HepG2 (cell line): ENCODE results near the gene ARRDC4. TPM values are rescaled to one million over a fixed set of nuclear protein-coding genes. Genes with fewer than 3 reads are reported as not detected.

Experiments
- AGO1 ChIP-seq: fragments of 200-400 bp; formaldehyde crosslinking; IDR thresholded peaks from 2 replicates; pipeline ENCODE4 v1.6.1; 2017; ENCODE audit warnings: mild to moderate bottlenecking, low read depth, low read length, moderate library complexity; ENCODE audit not compliant: poor library complexity, severe bottlenecking
- KAT7 ChIP-seq: IDR thresholded peaks from 2 replicates; pipeline ENCODE4 v1.6.1; 2018; ENCODE audit warnings: borderline replicate concordance, missing compliant biosample characterization
- MED13 ChIP-seq: sonication (generic); formaldehyde crosslinking; IDR thresholded peaks from 2 replicates; pipeline ENCODE4 v1.5.0; 2020; ENCODE audit warnings: missing genetic modification reagents
- PCBP2 ChIP-seq: fragments of 200-400 bp; formaldehyde crosslinking; optimal IDR thresholded peaks from 2 replicates; pipeline ENCODE3; 2018; ENCODE audit warnings: low read length, low read depth; ENCODE audit not compliant: poor library complexity, severe bottlenecking
- XBP1 ChIP-seq: sonication (generic); formaldehyde crosslinking; IDR thresholded peaks from 2 replicates; pipeline ENCODE4 v1.5.0; 2020; ENCODE audit warnings: missing genetic modification reagents
- ZFY ChIP-seq: sonication (generic); formaldehyde crosslinking; IDR thresholded peaks from 2 replicates; pipeline ENCODE4 v1.4.0; 2020; ENCODE audit warnings: missing genetic modification reagents
- ZNF552 ChIP-seq: sonication (generic); formaldehyde crosslinking; IDR thresholded peaks from 2 replicates; pipeline ENCODE4 v1.9.0; 2022; ENCODE audit warnings: missing genetic modification reagents, mild to moderate bottlenecking, borderline replicate concordance
- ZNF564 ChIP-seq: sonication (generic); formaldehyde crosslinking; IDR thresholded peaks from 2 replicates; pipeline ENCODE4 v1.8.1; 2023; ENCODE audit warnings: mild to moderate bottlenecking, missing genetic modification reagents
- polyA plus RNA-seq, 8 experiments: library from polyadenylated mRNA; depleted of rRNA in 3 of 8; stranded (reverse) in 7 of 8; unstranded in 1 of 8; fragments of >200 nt; fragmentation: Illumina TruSeq in 4 of 8; extraction: Trizol in 4 of 8; gene quantifications; 2 replicates each; pipeline versions ENCODE4 v1.2.1 to v1.2.3, GENCODE V29; 2011 to 2016; ENCODE audit warnings: low read depth in 4 of 8, missing spikeins in 1 of 8, mixed read lengths in 1 of 8; ENCODE audit not compliant: insufficient read depth in 1 of 8
- total RNA-seq, 5 experiments: library from RNA; depleted of rRNA; stranded (reverse); fragments of >200 nt; fragmentation: Illumina TruSeq; extraction: Trizol; gene quantifications; 2 replicates each; pipeline ENCODE4 v1.2.3, GENCODE V29; 2016; ENCODE audit warnings: low read depth in 1 of 5
- TF ChIP-seq, protein P1 (sequence below): sonication (generic); formaldehyde crosslinking; IDR thresholded peaks from 2 replicates; pipeline ENCODE4 v1.4.0; 2020; ENCODE audit warnings: missing genetic modification reagents, borderline replicate concordance
- TF ChIP-seq, protein P2 (sequence below): sonication (generic); formaldehyde crosslinking; IDR thresholded peaks from 2 replicates; pipeline ENCODE4 v1.9.0; 2021; ENCODE audit warnings: mild to moderate bottlenecking, missing genetic modification reagents
- TF ChIP-seq, protein P3 (sequence below): sonication (generic); formaldehyde crosslinking; IDR thresholded peaks from 2 replicates; pipeline ENCODE4 v1.8.1; 2023; ENCODE audit warnings: mild to moderate bottlenecking, missing genetic modification reagents

The ARRDC4 gene
- total and polyA plus RNA-seq, 2 of the 13 experiments (the other 11 are each of a cell fraction or from before 2014, with no cell fraction given) = 1.5 to 2.5 TPM

DNA sequence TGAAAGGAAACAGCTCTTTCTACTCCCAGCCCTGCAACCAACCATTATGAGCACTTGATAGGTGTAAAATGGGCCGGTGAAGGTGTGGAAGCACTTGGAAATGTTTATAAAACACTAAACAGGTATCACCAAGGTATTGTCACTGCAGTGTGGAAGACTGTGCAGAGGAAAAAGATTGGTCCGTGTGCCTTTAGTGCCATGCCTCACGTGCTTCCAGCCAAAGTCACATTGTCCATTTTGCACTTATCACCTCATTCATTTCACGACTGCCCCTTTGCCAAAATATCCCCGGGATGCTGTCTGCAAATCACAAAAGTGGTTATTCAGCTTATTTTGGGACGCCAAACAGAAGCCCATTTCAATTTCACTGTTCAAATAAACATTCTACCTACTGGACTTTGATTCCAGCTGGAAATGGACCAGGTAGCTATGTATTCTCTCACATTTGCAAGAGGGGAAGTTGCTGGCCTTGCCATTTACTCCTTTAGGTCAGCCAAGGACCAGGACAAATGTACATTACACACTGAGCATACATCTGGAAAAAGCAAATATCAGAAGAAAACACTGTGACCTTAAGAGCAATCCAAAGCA lies 58.4 kb downstream of the ARRDC4 start (continued):
- TF ChIP-seq, protein P1, sequence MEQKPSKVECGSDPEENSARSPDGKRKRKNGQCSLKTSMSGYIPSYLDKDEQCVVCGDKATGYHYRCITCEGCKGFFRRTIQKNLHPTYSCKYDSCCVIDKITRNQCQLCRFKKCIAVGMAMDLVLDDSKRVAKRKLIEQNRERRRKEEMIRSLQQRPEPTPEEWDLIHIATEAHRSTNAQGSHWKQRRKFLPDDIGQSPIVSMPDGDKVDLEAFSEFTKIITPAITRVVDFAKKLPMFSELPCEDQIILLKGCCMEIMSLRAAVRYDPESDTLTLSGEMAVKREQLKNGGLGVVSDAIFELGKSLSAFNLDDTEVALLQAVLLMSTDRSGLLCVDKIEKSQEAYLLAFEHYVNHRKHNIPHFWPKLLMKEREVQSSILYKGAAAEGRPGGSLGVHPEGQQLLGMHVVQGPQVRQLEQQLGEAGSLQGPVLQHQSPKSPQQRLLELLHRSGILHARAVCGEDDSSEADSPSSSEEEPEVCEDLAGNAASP (CRISPR knock-in tag) = no peak
- TF ChIP-seq ZNF564 (CRISPR knock-in tag) = no peak
- no peak for TF ChIP-seq KAT7 (CRISPR knock-in tag)
- no peak for TF ChIP-seq XBP1 (CRISPR knock-in tag)
- TF ChIP-seq ZNF552 = no peak
- no peak for TF ChIP-seq ZFY
- TF ChIP-seq AGO1 = no peak
- TF ChIP-seq, protein P2, sequence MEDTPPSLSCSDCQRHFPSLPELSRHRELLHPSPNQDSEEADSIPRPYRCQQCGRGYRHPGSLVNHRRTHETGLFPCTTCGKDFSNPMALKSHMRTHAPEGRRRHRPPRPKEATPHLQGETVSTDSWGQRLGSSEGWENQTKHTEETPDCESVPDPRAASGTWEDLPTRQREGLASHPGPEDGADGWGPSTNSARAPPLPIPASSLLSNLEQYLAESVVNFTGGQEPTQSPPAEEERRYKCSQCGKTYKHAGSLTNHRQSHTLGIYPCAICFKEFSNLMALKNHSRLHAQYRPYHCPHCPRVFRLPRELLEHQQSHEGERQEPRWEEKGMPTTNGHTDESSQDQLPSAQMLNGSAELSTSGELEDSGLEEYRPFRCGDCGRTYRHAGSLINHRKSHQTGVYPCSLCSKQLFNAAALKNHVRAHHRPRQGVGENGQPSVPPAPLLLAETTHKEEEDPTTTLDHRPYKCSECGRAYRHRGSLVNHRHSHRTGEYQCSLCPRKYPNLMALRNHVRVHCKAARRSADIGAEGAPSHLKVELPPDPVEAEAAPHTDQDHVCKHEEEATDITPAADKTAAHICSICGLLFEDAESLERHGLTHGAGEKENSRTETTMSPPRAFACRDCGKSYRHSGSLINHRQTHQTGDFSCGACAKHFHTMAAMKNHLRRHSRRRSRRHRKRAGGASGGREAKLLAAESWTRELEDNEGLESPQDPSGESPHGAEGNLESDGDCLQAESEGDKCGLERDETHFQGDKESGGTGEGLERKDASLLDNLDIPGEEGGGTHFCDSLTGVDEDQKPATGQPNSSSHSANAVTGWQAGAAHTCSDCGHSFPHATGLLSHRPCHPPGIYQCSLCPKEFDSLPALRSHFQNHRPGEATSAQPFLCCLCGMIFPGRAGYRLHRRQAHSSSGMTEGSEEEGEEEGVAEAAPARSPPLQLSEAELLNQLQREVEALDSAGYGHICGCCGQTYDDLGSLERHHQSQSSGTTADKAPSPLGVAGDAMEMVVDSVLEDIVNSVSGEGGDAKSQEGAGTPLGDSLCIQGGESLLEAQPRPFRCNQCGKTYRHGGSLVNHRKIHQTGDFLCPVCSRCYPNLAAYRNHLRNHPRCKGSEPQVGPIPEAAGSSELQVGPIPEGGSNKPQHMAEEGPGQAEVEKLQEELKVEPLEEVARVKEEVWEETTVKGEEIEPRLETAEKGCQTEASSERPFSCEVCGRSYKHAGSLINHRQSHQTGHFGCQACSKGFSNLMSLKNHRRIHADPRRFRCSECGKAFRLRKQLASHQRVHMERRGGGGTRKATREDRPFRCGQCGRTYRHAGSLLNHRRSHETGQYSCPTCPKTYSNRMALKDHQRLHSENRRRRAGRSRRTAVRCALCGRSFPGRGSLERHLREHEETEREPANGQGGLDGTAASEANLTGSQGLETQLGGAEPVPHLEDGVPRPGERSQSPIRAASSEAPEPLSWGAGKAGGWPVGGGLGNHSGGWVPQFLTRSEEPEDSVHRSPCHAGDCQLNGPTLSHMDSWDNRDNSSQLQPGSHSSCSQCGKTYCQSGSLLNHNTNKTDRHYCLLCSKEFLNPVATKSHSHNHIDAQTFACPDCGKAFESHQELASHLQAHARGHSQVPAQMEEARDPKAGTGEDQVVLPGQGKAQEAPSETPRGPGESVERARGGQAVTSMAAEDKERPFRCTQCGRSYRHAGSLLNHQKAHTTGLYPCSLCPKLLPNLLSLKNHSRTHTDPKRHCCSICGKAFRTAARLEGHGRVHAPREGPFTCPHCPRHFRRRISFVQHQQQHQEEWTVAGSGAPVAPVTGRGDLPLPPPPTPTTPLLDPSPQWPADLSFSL = no peak
- no peak for TF ChIP-seq MED13 (CRISPR knock-in tag)
- TF ChIP-seq, protein P3, sequence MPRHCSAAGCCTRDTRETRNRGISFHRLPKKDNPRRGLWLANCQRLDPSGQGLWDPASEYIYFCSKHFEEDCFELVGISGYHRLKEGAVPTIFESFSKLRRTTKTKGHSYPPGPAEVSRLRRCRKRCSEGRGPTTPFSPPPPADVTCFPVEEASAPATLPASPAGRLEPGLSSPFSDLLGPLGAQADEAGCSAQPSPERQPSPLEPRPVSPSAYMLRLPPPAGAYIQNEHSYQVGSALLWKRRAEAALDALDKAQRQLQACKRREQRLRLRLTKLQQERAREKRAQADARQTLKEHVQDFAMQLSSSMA (CRISPR knock-in tag) = no peak
- TF ChIP-seq PCBP2 = no peak
